Calu3 (cell line): ENCODE data around the gene SUFU. TPM values are rescaled to one million over a fixed set of nuclear protein-coding genes. Genes with fewer than 3 reads are reported as not detected.

Source experiments
- BruUV-seq: library from RNA; stranded (reverse); fragments of 400-500 nt; replicated peaks from 2 replicates; lab custom pipeline; 2021; lab: Mats Ljungman, UMichigan
- CTCF ChIA-PET: fragments of 300-600 bp; sonication (Branson Sonifier 250); formaldehyde crosslinking; loops from one replicate; lab custom pipeline; 2022; ENCODE audit warnings: antibody characterized with exemption; lab: Charles Lee
- DNase-seq: peaks from one replicate; pipeline ENCODE4 v3.0.0; 2022
- H3K27ac Mint-ChIP-seq: one replicate; pipeline ENCODE4 v1.8.0; 2022; ENCODE audit warnings: mixed read lengths; ENCODE audit not compliant: unreplicated experiment
- H3K27me3 Mint-ChIP-seq: one replicate; pipeline ENCODE4 v1.8.0; 2022; ENCODE audit warnings: mixed read lengths; ENCODE audit not compliant: unreplicated experiment
- H3K36me3 Mint-ChIP-seq: one replicate; pipeline ENCODE4 v1.8.0; 2022; ENCODE audit warnings: mild to moderate bottlenecking, moderate library complexity, mixed read lengths; ENCODE audit not compliant: insufficient read depth, unreplicated experiment
- H3K4me1 Mint-ChIP-seq: one replicate; pipeline ENCODE4 v1.8.0; 2022; ENCODE audit warnings: mild to moderate bottlenecking, low read depth, mixed read lengths; ENCODE audit not compliant: unreplicated experiment
- H3K4me3 Mint-ChIP-seq: one replicate; pipeline ENCODE4 v1.8.0; 2022; ENCODE audit warnings: mild to moderate bottlenecking, low read depth, moderate library complexity, mixed read lengths; ENCODE audit not compliant: unreplicated experiment
- H3K9me3 Mint-ChIP-seq: one replicate; pipeline ENCODE4 v1.8.0; 2022; ENCODE audit warnings: low read depth, mixed read lengths; ENCODE audit not compliant: unreplicated experiment
- CTCF ChIP-seq: fragments of 200-600 bp; IDR thresholded peaks from one replicate; pipeline ENCODE4 v1.8.0; 2022; ENCODE audit warnings: antibody characterized with exemption; ENCODE audit not compliant: unreplicated experiment
- intact Hi-C: fragments of 100-400 bp; cut with micrococcal nuclease; formaldehyde crosslinking; loops from one replicate; pipeline ENCODE4 v1.10.0; 2022; ENCODE audit not compliant: unreplicated experiment
- total RNA-seq: library from RNA; stranded (reverse); gene quantifications from 2 replicates; pipeline ENCODE4 v1.2.3, GENCODE V29; 2022

The SUFU gene
- total RNA-seq, 1 experiment from 2014 or later, result 7.0 TPM

GRCh38 chr10:102631525-102632393 is 128.0 kb downstream of the SUFU start:
- no peaks in the 10 kb centered on the region for H3K27me3 Mint-ChIP-seq
- no peak overlapping the region for H3K4me3 Mint-ChIP-seq
- TF ChIP-seq CTCF, result no peak
- no peak for DNase-seq
- no peak overlapping the region for H3K27ac Mint-ChIP-seq
- H3K36me3 Mint-ChIP-seq, result peaks cover 17% of the 10 kb centered on the region
- no TSS peak for BruUV-seq
- CTCF ChIA-PET, result interaction anchor here (0.6 kb wide), 1 partner anchor 247 kb away, joined by 5 read pairs; no protein-coding TSS in a partner anchor
- intact Hi-C loops, result no loop called here
- no peaks in the 10 kb centered on the region for H3K9me3 Mint-ChIP-seq
- H3K4me1 Mint-ChIP-seq, result peaks cover 82% of the 10 kb centered on the region

- H3K27me3 Mint-ChIP-seq, result no peaks in the 10 kb centered on the region
- no peaks in the 10 kb centered on the region for H3K9me3 Mint-ChIP-seq
- CTCF ChIA-PET, result interaction anchor here (0.6 kb wide), 1 partner anchor 19 kb away, joined by 3 read pairs; no protein-coding TSS in a partner anchor
- H3K27ac Mint-ChIP-seq, result no peak overlapping the region
- no TSS peak for BruUV-seq
- TF ChIP-seq CTCF, result no peak
- peaks cover 74% of the 10 kb centered on the region for H3K4me1 Mint-ChIP-seq
- H3K36me3 Mint-ChIP-seq, result peaks cover 15% of the 10 kb centered on the region
- intact Hi-C loops, result no loop called here
- no peak for DNase-seq
- H3K4me3 Mint-ChIP-seq, result no peak overlapping the region
Measured at GRCh38 chr10:102632394-102633111, 128.8 kb downstream of the SUFU start.

- no peak overlapping the region for H3K27ac Mint-ChIP-seq
- intact Hi-C loops, result no loop called here
- no peak overlapping the region for H3K4me3 Mint-ChIP-seq
- peaks cover 10% of the 10 kb centered on the region for H3K36me3 Mint-ChIP-seq
- CTCF ChIA-PET, result no interaction called here
- peaks cover 67% of the 10 kb centered on the region for H3K4me1 Mint-ChIP-seq
- DNase-seq, result no peak
- no peak for TF ChIP-seq CTCF
- H3K27me3 Mint-ChIP-seq, result no peaks in the 10 kb centered on the region
- no peaks in the 10 kb centered on the region for H3K9me3 Mint-ChIP-seq
- BruUV-seq, result no TSS peak
Measured at GRCh38 chr10:102633287-102633686, 129.5 kb downstream of the SUFU start.

- Mint-ChIP-seq H3K9me3 (no peaks in the 10 kb centered on the region), H3K4me1 (peaks cover 61% of the 10 kb centered on the region), H3K27me3 (no peaks in the 10 kb centered on the region), H3K27ac (no peak overlapping the region), H3K36me3 (peaks cover 10% of the 10 kb centered on the region), H3K4me3 (no peak overlapping the region)
- DNase-seq, result no peak
- BruUV-seq, result no TSS peak
- CTCF ChIA-PET, result interaction anchor here (0.6 kb wide), 1 partner anchor 814 kb away, joined by 3 read pairs; no protein-coding TSS in a partner anchor
- intact Hi-C loops, result no loop called here
- TF ChIP-seq CTCF, result no peak
Measured at GRCh38 chr10:102633848-102634247, 130.1 kb downstream of the SUFU start.
